BE2C (cell line): ENCODE data around the gene SMIM23.
"Not testable (repeated sequence)": the region's sequence is repeated elsewhere in the genome, so short reads cannot be mapped to it uniquely, and the experiment has no call there.

Experiments used
- DNase-seq: peaks from one replicate; pipeline ENCODE4 v3.0.0-alpha.2; 2020
- H3K27me3 ChIP-seq: fragments of 250-450 bp; sonication (Bioruptor Pico); 2 replicates; pipeline ENCODE4 v1.5.1; 2020; ENCODE audit warnings: mild to moderate bottlenecking
- H3K36me3 ChIP-seq: fragments of 250-450 bp; sonication (Bioruptor Pico); 2 replicates; pipeline ENCODE4 v1.5.1; 2020; ENCODE audit warnings: mild to moderate bottlenecking
- H3K4me1 ChIP-seq: fragments of 250-450 bp; sonication (Bioruptor Pico); 2 replicates; pipeline ENCODE4 v1.5.1; 2020
- H3K4me3 ChIP-seq: 2 replicates; pipeline ENCODE4 v1.5.1; 2011; ENCODE audit warnings: low read depth, low read length
- H3K9me3 ChIP-seq: fragments of 250-450 bp; sonication (Bioruptor Pico); 2 replicates; pipeline ENCODE4 v1.5.1; 2020
- TF ChIP-seq, protein P1 (sequence below): IDR thresholded peaks from 2 replicates; pipeline ENCODE4 v1.5.1; 2012; ENCODE audit warnings: mild to moderate bottlenecking, low read depth, low read length

SMIM23 gene

GRCh38 chr5:171776213-171776612 lies 9.4 kb upstream of the SMIM23 start:
- Histone ChIP-seq H3K4me1 (no peaks in the 10 kb centered on the region), H3K27me3 (no peaks in the 10 kb centered on the region), H3K9me3 (no peaks in the 10 kb centered on the region), H3K36me3 (no peaks in the 10 kb centered on the region), H3K4me3 (no peak overlapping the region)
- DNase-seq = no peak
- TF ChIP-seq, protein P1, sequence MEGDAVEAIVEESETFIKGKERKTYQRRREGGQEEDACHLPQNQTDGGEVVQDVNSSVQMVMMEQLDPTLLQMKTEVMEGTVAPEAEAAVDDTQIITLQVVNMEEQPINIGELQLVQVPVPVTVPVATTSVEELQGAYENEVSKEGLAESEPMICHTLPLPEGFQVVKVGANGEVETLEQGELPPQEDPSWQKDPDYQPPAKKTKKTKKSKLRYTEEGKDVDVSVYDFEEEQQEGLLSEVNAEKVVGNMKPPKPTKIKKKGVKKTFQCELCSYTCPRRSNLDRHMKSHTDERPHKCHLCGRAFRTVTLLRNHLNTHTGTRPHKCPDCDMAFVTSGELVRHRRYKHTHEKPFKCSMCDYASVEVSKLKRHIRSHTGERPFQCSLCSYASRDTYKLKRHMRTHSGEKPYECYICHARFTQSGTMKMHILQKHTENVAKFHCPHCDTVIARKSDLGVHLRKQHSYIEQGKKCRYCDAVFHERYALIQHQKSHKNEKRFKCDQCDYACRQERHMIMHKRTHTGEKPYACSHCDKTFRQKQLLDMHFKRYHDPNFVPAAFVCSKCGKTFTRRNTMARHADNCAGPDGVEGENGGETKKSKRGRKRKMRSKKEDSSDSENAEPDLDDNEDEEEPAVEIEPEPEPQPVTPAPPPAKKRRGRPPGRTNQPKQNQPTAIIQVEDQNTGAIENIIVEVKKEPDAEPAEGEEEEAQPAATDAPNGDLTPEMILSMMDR = no peak

DNA sequence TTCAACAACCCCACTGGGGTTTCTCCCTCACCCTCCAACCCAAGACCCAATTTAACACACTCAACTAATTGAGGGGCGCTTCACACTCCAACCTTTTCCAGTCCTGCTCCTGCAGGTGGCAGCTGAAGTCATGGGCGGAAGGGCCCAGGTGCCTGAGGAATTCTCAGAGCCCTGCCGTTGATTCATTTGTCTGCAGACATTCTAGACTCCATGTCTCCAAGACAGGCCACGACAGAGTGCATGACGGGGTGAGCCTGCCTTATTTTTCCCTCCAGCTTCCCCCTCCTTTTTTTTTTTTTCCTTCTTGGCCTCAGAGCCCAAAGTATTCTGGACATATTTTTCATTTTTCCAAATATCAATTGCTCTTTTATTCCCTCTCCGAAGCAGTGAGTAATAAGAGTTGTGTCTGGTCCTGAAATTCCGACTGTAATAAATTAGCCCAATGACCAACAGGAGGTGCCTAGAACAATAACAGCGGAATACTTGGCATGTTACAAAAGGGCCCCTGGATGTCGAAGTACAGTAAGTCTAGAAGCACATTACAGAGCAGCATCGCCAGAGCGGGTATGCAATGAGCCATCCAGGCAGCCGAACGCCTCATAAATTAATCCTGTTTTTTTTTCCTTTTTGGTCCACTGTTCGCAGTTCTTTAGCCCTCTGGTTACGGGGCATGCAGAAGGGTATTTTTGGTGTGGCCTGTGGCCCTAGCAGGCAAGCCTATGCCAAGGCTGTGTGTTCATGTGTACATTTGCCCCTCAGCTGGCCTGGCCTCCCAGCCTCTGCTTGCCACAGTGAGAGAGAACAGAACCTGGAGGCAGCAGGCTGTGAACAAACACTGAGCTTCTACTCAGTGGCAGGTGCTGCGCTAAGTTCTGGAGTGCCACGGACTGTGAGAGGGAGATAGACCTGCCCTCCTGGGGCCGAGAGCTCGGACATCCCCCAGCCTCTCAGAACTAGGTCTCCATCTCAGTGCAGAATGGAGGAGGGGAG lies 8.6 kb upstream of the SMIM23 start:
- no peaks in the 10 kb centered on the region for H3K36me3 ChIP-seq
- H3K4me1 ChIP-seq = no peaks in the 10 kb centered on the region
- H3K9me3 ChIP-seq = no peaks in the 10 kb centered on the region; the same call in 1 of the 2 replicates
- H3K4me3 ChIP-seq = no peak overlapping the region
- H3K27me3 ChIP-seq = no peaks in the 10 kb centered on the region
- DNase-seq = no peak
- TF ChIP-seq, protein P1 = no peak

- H3K4me1 ChIP-seq, H3K4me3 ChIP-seq, DNase-seq, H3K27me3 ChIP-seq, H3K9me3 ChIP-seq, H3K36me3 ChIP-seq: not testable (repeated sequence)
Observed at GRCh38 chr5:171781744-171782143, 3.9 kb upstream of the SMIM23 start.

- TF ChIP-seq, protein P1 = no peak
Observed at GRCh38 chr5:171782332-171782966, 3.2 kb upstream of the SMIM23 start.

DNA sequence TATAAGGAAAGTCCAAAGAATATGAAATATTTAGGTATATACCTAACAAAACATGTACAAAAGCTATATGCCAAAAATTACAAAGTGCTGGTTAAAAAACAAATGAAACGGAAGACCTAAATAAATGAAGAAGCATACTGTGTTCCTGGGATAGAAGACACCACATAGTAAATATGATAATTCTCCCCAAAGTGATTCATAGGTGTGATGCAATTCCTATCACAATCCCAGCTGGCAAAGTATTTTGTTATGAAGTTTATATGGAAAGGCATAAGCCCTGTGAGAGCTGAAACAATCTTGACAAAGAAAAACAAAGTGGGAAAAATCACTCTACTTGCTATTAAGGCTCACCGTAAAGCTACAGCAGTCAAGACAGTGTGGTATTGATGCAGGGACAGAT lies 2.6 kb upstream of the SMIM23 start:
- DNase-seq = no peak
- TF ChIP-seq, protein P1 = no peak
- no peaks in the 10 kb centered on the region for H3K36me3 ChIP-seq

More at GRCh38 chr5:171782332-171782966, 3.2 kb upstream of the SMIM23 start:
- no peak for DNase-seq
- H3K4me1 ChIP-seq = no peaks in the 10 kb centered on the region
- no peaks in the 10 kb centered on the region for H3K36me3 ChIP-seq
- H3K4me3 ChIP-seq = no peak overlapping the region
- H3K9me3 ChIP-seq = no peaks in the 10 kb centered on the region; the same call in 1 of the 2 replicates
- H3K27me3 ChIP-seq = peaks cover 6% of the 10 kb centered on the region; the same call in 1 of the 2 replicates

DNA sequence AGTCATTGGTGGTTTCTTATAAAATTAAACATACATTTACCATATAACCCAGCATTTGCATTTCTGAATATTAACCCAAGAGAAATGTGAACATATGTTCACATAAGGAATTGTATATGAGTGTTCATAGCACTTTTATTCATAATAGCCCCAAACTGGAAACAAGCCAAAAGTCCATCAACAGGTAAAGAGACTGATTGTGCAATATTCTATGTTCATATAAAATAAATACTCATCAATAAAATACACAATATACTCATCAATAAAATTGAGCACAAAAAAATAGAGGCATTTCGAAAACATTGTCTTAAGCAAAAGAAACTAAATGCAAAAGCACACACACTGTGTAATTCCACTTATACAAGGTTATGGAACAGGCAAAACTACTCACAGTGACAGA lies 3.7 kb downstream of the SMIM23 start:
- Histone ChIP-seq H3K9me3 (no peaks in the 10 kb centered on the region), H3K4me1 (no peaks in the 10 kb centered on the region), H3K36me3 (no peaks in the 10 kb centered on the region), H3K27me3 (peaks cover 19% of the 10 kb centered on the region; the same call in 1 of the 2 replicates), H3K4me3 (no peak overlapping the region)
- DNase-seq = no peak
- TF ChIP-seq, protein P1 = no peak

More for the DNA sequence above, 2.6 kb upstream of the SMIM23 start:
- H3K27me3 ChIP-seq = peaks cover 6% of the 10 kb centered on the region; the same call in 1 of the 2 replicates
- H3K4me1 ChIP-seq = no peaks in the 10 kb centered on the region
- no peaks in the 10 kb centered on the region; the same call in 1 of the 2 replicates for H3K9me3 ChIP-seq
- no peak overlapping the region for H3K4me3 ChIP-seq
